NCI-H1092 treated with DMSO at 0.1 percent for 48 hours (cell line): ENCODE measurements around the gene PTCHD1.
A peak's percentile ranks its signal among the peaks of the same experiment; 100 is the strongest.

ENCODE experiments used
- DNase-seq: peaks from one replicate; lab custom pipeline; 2025; lab: John Stamatoyannopoulos, UW

Gene PTCHD1

GRCh38 chrX:23398570-23398969, 63.9 kb downstream of the PTCHD1 start:
- no peak for DNase-seq

GRCh38 chrX:23403849-23404248, 69.2 kb downstream of the PTCHD1 start:
- DNase-seq: peak; percentile 11

- DNase-seq: no peak
Observed at GRCh38 chrX:23422912-23423311, 88.3 kb downstream of the PTCHD1 start.

GRCh38 chrX:23434356-23434884, 99.8 kb downstream of the PTCHD1 start:
- no peak for DNase-seq

- DNase-seq: no peak
Observed at GRCh38 chrX:23435108-23435507, 100.5 kb downstream of the PTCHD1 start.

GRCh38 chrX:23435575-23435974, 100.9 kb downstream of the PTCHD1 start:
- no peak for DNase-seq

GRCh38 chrX:23436875-23437274, 102.2 kb downstream of the PTCHD1 start:
- no peak for DNase-seq

GRCh38 chrX:23451266-23451665, 116.6 kb downstream of the PTCHD1 start:
- DNase-seq: no peak
